SK-N-SH treated with all-trans-retinoic acid at 6 μM for 48 hours (cell line): Measurements from ENCODE around the gene COL15A1.

ENCODE experiments used
- ATAC-seq: fragments of 200-7000 bp; cut with Tn5 transposase; 3 replicates; pipeline ENCODE4 v1.9.1; 2020; ENCODE audit warnings: mild to moderate bottlenecking, moderate library complexity
- ARNTL ChIP-seq: fragments of 450-650 bp; formaldehyde crosslinking; IDR thresholded peaks from 2 replicates; pipeline ENCODE4 v1.5.0; 2020; ENCODE audit warnings: low read depth, mild to moderate bottlenecking, moderate library complexity, borderline replicate concordance
- CSRNP3 ChIP-seq: fragments of 250-450 bp; sonication (Bioruptor Pico); IDR thresholded peaks from 2 replicates; pipeline ENCODE4 v1.5.1; 2021; ENCODE audit warnings: mild to moderate bottlenecking, moderate library complexity
- ESRRG ChIP-seq: fragments of 250-450 bp; sonication (Bioruptor Pico); IDR thresholded peaks from 2 replicates; pipeline ENCODE4 v1.6.1; 2021; ENCODE audit warnings: mild to moderate bottlenecking
- GLIS3 ChIP-seq: fragments of 250-450 bp; sonication (Bioruptor Pico); IDR thresholded peaks from 2 replicates; pipeline ENCODE4 v1.5.0; 2020; ENCODE audit warnings: mild to moderate bottlenecking, moderate library complexity
- PATZ1 ChIP-seq: fragments of 250-450 bp; sonication (Bioruptor Pico); IDR thresholded peaks from 2 replicates; pipeline ENCODE4 v1.8.0; 2020; ENCODE audit warnings: mild to moderate bottlenecking, moderate library complexity, borderline replicate concordance
- POU6F1 ChIP-seq: fragments of 250-450 bp; sonication (Bioruptor Pico); IDR thresholded peaks from 2 replicates; pipeline ENCODE4 v1.8.0; 2021; ENCODE audit warnings: low read depth, mild to moderate bottlenecking, moderate library complexity, borderline replicate concordance
- PPARA ChIP-seq: fragments of 250-450 bp; sonication (Bioruptor Pico); IDR thresholded peaks from 2 replicates; pipeline ENCODE4 v1.5.0; 2020; ENCODE audit warnings: mild to moderate bottlenecking, borderline replicate concordance
- RARB ChIP-seq: fragments of 250-450 bp; sonication (Bioruptor Pico); IDR thresholded peaks from 2 replicates; pipeline ENCODE4 v1.8.0; 2021; ENCODE audit warnings: mild to moderate bottlenecking, moderate library complexity
- SNAI2 ChIP-seq: fragments of 250-450 bp; sonication (Bioruptor Pico); IDR thresholded peaks from 2 replicates; pipeline ENCODE4 v1.5.0; 2020; ENCODE audit warnings: mild to moderate bottlenecking, moderate library complexity
- TCF4 ChIP-seq: fragments of 250-450 bp; sonication (Bioruptor Pico); IDR thresholded peaks from 2 replicates; pipeline ENCODE4 v1.8.0; 2021; ENCODE audit warnings: mild to moderate bottlenecking, moderate library complexity, borderline replicate concordance
- TOX ChIP-seq: fragments of 250-450 bp; sonication (Bioruptor Pico); IDR thresholded peaks from 2 replicates; pipeline ENCODE4 v1.8.0; 2021; ENCODE audit warnings: mild to moderate bottlenecking, moderate library complexity, borderline replicate concordance
- TSHZ2 ChIP-seq: fragments of 250-450 bp; sonication (Bioruptor Pico); IDR thresholded peaks from 2 replicates; pipeline ENCODE4 v1.5.0; 2020; ENCODE audit warnings: mild to moderate bottlenecking, moderate library complexity
- ZC3H10 ChIP-seq: fragments of 250-450 bp; sonication (Bioruptor Pico); IDR thresholded peaks from 2 replicates; pipeline ENCODE4 v1.5.1; 2021; ENCODE audit warnings: mild to moderate bottlenecking, moderate library complexity
- ZFP3 ChIP-seq: fragments of 250-450 bp; sonication (Bioruptor Pico); IDR thresholded peaks from 2 replicates; pipeline ENCODE4 v1.5.0; 2020; ENCODE audit warnings: mild to moderate bottlenecking, moderate library complexity
- ZFP30 ChIP-seq: fragments of 450-650 bp; formaldehyde crosslinking; IDR thresholded peaks from 2 replicates; pipeline ENCODE4 v1.5.0; 2022; ENCODE audit warnings: mild to moderate bottlenecking, moderate library complexity
- ZNF565 ChIP-seq: fragments of 450-650 bp; formaldehyde crosslinking; conservative IDR thresholded peaks from 2 replicates; pipeline ENCODE4 v1.5.0; 2020; ENCODE audit warnings: low read depth, mild to moderate bottlenecking, moderate library complexity
- ZNF70 ChIP-seq: fragments of 450-650 bp; formaldehyde crosslinking; IDR thresholded peaks from 2 replicates; pipeline ENCODE4 v1.5.0; 2020; ENCODE audit warnings: mild to moderate bottlenecking, moderate library complexity

COL15A1 gene

GRCh38 chr9:98960409-98960808, 16.7 kb downstream of the COL15A1 start:
- ATAC-seq, result no peak
- TF ChIP-seq TSHZ2 (CRISPR knock-in tag), result no peak
- TF ChIP-seq ESRRG, result no peak
- TF ChIP-seq RARB (CRISPR knock-in tag), result no peak
- no peak for TF ChIP-seq ZFP30
- no peak for TF ChIP-seq PATZ1 (CRISPR knock-in tag)

- ATAC-seq, result no peak
- TF ChIP-seq ZNF70 (no peak), TCF4 (CRISPR knock-in tag) (no peak), TOX (no peak), SNAI2 (CRISPR knock-in tag) (no peak), GLIS3 (CRISPR knock-in tag) (no peak), TSHZ2 (CRISPR knock-in tag) (no peak), PATZ1 (CRISPR knock-in tag) (no peak), CSRNP3 (CRISPR knock-in tag) (no peak), ZC3H10 (CRISPR knock-in tag) (no peak), ARNTL (CRISPR knock-in tag) (no peak), ZFP3 (no peak), POU6F1 (CRISPR knock-in tag) (no peak), PPARA (CRISPR knock-in tag) (no peak), RARB (CRISPR knock-in tag) (no peak), ZNF565 (CRISPR knock-in tag) (no peak)
These were observed 17.9 kb downstream of the COL15A1 start for GRCh38 chr9:98961513-98962180.
